Activated CD8-positive, alpha-beta memory T cell treated with anti-CD3 and anti-CD28 coated beads for 4 hours (primary cell): ENCODE results near the gene PSMC4.

Experiments used
- DNase-seq, 2 donors: peaks; one replicate each; pipeline ENCODE4 v3.0.0-alpha.2; 2020; ENCODE audit warnings: low read depth in 2 of 2

PSMC4 gene

DNA sequence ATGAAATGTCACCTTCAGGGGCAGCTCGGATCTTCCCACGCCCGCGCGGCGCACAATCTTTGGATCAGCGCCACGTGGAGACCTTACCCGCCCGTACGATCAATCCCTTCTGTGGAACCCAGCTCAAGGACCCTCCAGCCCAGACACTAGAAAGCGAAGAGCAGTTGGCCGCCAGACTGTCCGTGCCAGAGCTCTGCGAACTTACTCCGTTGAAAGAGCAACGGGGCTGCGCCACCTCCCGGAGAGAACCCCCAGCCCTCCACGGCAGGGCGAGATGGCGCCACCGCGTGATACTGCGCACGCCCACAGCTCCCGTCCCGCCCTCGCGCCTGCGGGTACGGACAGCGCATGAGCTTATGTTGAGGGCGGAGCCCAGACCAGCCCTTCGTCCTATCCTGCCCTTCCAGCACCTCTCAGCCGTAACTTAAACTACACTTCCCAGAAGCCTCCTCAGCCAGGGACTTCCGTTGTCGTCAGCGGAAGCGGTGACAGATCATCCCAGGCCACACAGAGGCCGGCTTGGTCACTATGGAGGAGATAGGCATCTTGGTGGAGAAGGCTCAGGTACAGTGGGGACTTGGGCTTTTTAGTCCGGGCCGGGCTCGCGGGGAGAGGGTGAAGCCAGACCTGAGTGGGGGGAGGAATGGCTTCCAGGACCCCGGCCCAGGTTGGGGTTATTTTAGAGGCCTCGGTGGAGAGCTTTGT is at the start of gene PSMC4:
Gene PSMC4 (plus strand): TSS at position 491 of the 705 bp plus-strand sequence. CDS start 38 bp downstream, at position 529.
- peak; percentile 97 for DNase-seq

DNA sequence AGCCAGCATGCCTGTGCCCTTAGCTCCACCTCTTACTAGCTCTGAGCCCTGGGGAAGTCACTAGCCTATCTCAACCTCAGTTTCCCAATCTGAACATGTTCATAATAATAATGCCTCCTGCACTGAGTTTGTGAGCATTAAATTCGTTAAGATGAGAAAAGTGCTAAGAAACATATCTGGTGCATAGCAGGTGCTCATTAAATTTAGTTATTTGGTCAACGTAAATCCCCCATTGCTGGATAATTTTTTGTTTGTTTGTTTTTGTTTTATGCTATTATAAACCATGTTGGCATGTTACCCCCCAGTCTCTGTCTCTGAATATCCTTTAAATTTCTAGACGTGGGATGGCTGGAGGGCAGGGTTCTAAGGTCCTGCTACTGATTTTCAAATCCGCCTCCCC is 47.1 kb upstream of the PSMC4 start:
- no peak for DNase-seq

GRCh38 chr19:39924389-39924788 is 46.6 kb upstream of the PSMC4 start:
- no peak for DNase-seq

GRCh38 chr19:39924952-39925351 is 46.0 kb upstream of the PSMC4 start:
- no peak for DNase-seq

DNA sequence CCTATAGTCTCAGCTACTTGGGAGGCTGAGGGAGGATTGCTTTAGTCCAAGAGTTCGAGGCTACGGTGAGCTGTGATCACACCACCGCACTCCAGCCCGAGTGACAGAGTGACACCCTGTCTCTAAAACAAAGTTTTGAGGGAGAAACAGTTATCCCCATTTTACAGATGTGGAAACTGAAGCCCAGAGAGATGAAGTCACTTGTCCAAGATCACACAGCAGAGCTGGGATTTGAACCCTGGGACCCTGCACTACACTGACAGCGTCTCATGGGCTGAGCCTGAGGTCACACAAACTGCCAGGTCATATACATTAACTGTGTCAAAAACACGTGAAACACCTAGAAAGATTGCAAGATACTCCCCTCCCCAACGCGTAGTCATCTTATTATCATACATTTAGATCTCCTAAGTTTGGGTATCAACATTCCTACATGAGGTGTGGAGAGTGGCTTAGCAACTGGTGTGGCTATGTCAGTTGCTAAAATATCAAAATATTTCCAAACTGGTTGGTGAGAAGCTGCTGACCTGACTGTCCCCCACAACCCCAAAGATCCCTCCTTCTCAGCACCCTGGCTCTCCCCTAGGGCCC is 44.7 kb upstream of the PSMC4 start:
- DNase-seq, result no peak

GRCh38 chr19:39927076-39927475 is 43.9 kb upstream of the PSMC4 start:
- no peak for DNase-seq

GRCh38 chr19:39927524-39928356 is 43.2 kb upstream of the PSMC4 start:
- DNase-seq, result no peak

- no peak for DNase-seq
Observed at GRCh38 chr19:39928357-39928725, 42.6 kb upstream of the PSMC4 start.

DNA sequence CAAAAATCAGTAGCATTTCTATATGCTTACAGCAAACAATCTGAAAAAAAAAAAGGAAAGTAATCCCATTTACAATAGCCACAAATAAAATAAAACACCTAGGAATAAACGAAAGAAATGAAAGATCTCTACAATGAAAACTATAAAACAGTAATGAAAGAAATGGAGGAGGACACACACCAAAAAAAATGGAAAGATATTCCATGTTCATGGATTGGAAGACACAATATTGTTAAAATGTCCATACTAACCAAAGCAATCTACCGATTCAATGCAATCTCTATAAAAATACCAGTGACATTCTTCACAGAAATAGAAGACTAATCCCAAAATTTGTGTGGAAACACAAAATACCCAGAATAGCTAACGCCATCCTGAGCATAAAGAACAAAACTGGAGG is 41.2 kb upstream of the PSMC4 start:
- DNase-seq, result no peak

GRCh38 chr19:39934584-39935363 is 36.2 kb upstream of the PSMC4 start, which contains the start of gene FCGBP:
TSS of gene FCGBP (minus strand) at chr19:39934634.
- DNase-seq, result no peak

- DNase-seq, result no peak
Observed at GRCh38 chr19:39935364-39935661, 35.7 kb upstream of the PSMC4 start.

- DNase-seq, result no peak
Observed at GRCh38 chr19:39936020-39936419, 34.9 kb upstream of the PSMC4 start.

DNA sequence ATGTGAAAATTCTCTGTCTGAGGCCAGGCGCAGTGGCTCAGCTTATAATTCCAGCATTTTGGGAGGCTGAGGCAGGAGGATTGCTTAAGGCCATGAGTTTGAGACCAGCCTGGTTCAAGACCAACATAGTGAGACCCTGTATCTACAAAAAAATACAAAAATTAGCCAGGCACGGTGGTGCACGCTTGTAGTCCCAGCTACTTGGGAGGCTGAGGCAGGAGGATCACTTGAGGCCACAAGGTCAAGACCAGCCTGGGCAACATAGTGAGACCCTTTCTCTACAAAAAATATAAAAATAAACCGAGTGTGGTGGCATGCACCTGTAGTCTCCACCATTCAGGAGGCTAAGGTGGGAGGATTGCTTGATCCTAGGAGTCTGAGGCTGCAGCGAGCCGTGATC is 34.3 kb upstream of the PSMC4 start:
- DNase-seq, result no peak

DNA sequence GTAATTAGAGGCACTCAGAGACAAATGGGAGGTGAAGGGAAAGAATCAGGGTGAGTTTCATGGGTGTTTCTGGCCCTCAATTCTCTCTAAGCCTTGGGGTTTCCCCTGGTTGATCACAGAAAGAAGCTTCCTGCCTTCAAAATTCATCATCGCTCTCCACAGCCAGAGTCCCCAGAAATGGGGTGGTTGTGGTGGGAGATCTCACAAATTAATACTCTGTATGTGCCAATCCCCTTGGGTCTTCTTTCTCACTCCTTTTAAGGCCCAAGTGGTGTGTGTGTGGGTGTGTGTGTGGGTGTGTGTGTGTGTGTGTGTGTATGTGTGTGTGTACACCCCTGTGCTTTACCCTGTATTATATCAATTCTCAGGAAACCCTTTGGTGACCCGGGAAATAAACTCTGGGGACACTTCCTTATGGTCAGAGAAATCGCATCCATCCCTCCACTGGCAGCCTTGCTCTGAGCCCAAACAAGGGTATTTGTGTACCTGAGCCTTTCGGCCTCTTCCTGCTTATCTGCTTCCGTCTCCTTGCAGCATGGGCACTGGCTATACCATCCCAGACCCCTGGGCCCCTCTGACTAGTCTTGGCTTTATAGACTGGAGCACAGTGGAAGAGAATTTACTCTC is 33.8 kb upstream of the PSMC4 start:
- peak; percentile 20 to 47 for DNase-seq

- no peak for DNase-seq
Observed at GRCh38 chr19:39937787-39938186, 33.2 kb upstream of the PSMC4 start.

DNA sequence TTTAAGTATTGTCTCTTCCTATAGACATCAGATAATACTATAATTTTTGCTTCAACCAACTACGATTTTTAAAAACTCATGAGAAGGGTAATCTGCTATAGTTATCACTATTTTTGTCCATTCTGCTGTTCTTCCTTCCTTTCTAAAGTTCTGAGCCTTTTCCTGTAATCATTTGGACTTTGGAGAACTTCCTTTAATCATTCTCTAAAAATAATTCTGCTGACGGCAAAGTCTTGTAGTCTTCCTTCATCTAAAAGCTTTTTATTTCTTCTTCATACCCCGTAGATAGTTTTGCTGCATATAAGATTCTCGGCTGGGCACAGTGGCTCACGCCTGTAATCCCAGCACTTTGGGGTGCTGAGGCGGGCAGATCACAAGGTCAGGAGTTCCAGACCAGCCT is 31.4 kb upstream of the PSMC4 start:
- DNase-seq, result no peak

DNA sequence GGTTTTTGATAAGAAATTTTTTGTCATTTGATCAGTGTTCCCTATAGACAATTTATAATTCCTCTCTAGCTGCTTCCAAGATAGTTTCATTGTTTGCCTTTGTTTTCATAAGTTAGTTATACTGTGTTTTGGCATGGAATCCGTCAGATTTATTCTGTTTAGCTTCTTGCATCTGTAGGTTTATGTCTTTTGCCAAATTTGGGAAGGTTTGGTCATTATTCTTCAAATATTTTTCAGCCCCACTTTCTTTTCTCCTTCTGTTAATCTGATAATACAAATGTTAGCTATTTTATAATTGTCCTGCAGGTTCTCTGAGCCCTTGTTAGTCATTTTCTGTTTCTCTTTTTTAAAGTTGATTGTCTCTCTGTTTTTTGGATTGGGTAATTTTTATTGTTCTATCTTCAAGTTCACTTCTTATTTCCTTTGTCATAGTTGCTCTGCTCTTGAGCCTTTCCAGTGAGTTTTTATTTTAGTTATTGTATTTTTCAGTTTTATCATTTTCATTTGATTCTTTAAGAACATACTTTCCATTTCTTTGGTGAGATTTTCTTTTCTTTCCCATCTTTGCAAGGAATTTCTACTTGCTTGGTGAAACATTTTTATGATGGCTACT is 30.6 kb upstream of the PSMC4 start:
- no peak for DNase-seq

DNA sequence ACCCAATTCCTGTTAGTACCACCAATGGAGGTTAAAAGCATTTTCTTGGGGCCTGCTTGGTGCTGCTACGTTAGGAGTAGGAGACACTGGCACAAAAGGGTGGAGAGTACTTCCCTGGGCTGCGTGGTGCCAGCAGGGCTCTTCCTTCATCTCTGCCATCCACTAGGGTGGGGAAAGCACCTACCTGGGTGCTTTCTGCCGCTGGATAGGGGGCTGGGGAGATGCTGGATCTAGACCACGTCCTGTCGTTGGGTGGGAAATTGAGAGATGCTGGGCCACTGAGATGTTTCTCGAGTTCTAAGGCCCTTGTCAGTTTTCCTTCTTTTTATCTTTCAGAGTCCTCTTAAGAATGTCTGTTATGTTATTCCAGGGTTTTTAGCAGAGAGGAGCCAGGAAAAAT is 29.8 kb upstream of the PSMC4 start:
- DNase-seq, result no peak

DNA sequence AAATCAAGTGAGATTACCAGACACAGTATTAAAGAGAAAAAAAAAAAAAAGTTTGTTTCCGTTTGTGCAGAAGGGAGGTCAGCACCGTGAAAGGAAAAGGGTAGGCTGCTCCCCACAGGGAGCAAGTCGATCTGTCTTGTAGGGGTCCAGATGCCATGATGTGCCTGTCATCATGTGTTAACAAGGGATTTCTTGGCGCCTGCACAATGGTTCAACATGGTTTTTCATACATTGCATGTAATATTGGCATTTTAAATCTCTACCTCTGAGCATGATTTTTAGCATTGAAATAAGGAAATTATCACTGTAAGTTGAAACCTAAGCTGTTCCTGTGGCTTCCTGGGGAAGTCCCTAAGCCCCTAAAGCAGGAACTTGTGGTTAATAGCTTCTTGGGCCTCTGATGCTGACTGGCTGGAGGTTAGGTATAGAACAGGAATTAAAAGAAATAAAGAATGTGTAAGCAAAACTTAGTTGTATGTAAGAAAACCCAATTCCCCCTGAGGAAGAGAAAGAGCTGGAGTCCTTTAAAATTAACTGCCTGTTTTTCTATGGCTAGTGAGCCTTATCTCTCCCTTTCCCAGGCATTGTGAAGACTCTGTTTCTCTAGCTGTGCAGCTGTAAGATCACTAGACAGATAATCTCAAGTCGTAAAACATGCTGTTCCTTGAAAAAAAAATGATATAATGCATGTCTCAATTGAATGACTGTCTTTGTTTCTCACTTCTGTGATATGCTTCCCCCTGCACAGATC is 29.2 kb upstream of the PSMC4 start:
- DNase-seq, result peak; percentile 28 to 57

DNA sequence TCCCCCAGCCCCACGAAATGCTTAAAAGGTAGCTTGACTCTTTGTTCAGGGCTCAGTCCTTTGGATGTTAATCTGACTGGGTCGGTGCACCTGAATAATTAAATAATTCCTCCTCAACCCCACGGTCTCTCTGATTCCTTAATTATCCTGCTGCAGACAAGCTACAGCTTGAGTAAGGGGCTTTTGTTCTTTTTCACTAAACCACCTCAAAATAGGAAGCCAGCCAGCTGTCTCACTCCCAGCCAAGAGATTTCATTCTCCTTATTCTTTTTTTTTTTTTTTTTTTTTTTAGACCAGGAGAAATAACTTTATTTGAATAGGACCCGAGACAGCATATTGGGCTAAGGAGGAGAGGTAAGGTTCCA is 28.6 kb upstream of the PSMC4 start:
- no peak for DNase-seq

- DNase-seq, result no peak
Observed at GRCh38 chr19:39943586-39943985, 27.4 kb upstream of the PSMC4 start.
